Naive thymus-derived CD8-positive, alpha-beta T cell (primary cell): ENCODE results near the gene KIF18B. TPM values are rescaled to one million over a fixed set of nuclear protein-coding genes. Genes with fewer than 3 reads are reported as not detected.
A peak's percentile ranks its signal among the peaks of the same experiment; 100 is the strongest.

ENCODE experiments used
- ATAC-seq, 2 donors: fragments of 150-1000 bp; cut with Tn5 transposase in 1 of 2; sonication (Bioruptor Pico), chemical (Tn5 transposase) in 1 of 2; 1 replicate in 1 of 2; 2 replicates in 1 of 2; pipeline ENCODE4 v1.10.0; 2021; ENCODE audit warnings: mild to moderate bottlenecking in 2 of 2, moderate library complexity in 2 of 2
- POLR2A ChIA-PET: fragments of 350-600 bp; sonication (Branson Sonifier 250); formaldehyde crosslinking; loops from one replicate; lab custom pipeline; 2021; ENCODE audit warnings: antibody characterized with exemption; lab: Charles Lee
- DNase-seq, 10 donors: peaks; one replicate each; pipeline versions ENCODE4 v3.0.0 to v3.0.0-alpha.2; 2020 to 2022
- H3K27ac Mint-ChIP-seq, 10 donors: one replicate each; pipeline ENCODE4 v1.8.0; 2020 to 2022; ENCODE audit warnings: mild to moderate bottlenecking in 10 of 10, mixed read lengths in 10 of 10, moderate library complexity in 4 of 10, inconsistent platforms in 1 of 10
- H3K27me3 Mint-ChIP-seq, 5 donors: one replicate each; pipeline ENCODE4 v1.8.0; 2021 to 2022; ENCODE audit warnings: mixed read lengths in 5 of 5
- H3K36me3 Mint-ChIP-seq, 3 donors: one replicate each; pipeline ENCODE4 v1.8.0; 2020 to 2022; ENCODE audit warnings: mixed read lengths in 3 of 3, mild to moderate bottlenecking in 2 of 3, inconsistent platforms in 1 of 3
- H3K4me1 Mint-ChIP-seq, 4 donors: one replicate each; pipeline ENCODE4 v1.8.0; 2021 to 2022; ENCODE audit warnings: mixed read lengths in 4 of 4
- H3K4me3 Mint-ChIP-seq, 10 donors: one replicate each; pipeline ENCODE4 v1.8.0; 2020 to 2022; ENCODE audit warnings: mild to moderate bottlenecking in 10 of 10, mixed read lengths in 10 of 10, moderate library complexity in 6 of 10, inconsistent platforms in 1 of 10
- H3K9me3 Mint-ChIP-seq, 9 donors: one replicate each; pipeline ENCODE4 v1.8.0; 2020 to 2022; ENCODE audit warnings: mixed read lengths in 9 of 9, mild to moderate bottlenecking in 3 of 9, inconsistent platforms in 1 of 9, moderate library complexity in 1 of 9
- polyA plus RNA-seq, 3 donors: library from polyadenylated mRNA; unstranded; fragments of 300-500 nt; fragmentation: Illumina TruSeq; gene quantifications; one replicate each; pipeline ENCODE4 v1.2.3, GENCODE V29; 2021
- total RNA-seq, 8 experiments: library from RNA in 2 of 8; stranded (reverse) in 2 of 8; gene quantifications; one replicate each; pipeline ENCODE4 v1.2.3 and lab custom pipeline; 2021 to 2026

The KIF18B gene
- total and polyA plus RNA-seq, 5 experiments from 2014 or later: not detected

DNA sequence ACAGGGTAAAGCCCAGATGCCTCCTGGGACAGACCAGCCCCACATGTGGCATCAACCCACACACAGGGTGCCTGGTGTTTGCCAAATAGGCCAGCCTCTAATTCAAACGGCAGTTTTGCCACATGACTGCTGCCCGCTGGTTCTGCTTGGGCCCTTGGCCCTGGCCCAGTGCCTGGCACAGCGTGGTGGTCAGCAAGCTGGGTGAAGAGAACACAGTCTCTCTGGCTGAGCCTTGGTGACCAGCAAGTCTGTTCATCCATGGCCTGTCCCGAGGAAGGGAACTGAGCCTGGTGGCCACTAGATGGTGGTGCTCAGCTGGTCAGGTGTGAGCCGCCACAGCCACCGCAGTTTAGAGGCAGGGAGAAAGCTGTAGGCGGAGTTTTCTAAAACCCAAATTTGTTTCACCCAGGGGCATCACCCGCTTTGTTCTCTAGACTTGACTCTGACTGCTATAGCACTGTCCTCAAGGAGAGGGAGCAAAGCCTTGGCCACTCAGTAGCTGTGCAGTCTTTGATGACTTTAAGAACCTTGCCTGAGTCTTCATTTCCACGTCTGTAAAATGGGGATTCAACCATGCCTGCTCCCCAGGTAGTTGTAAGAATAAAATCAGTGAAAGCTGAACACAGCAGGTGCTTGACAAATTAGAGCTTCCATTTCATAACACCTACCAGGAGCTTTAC, 27.5 kb downstream of the KIF18B start:
- H3K27me3 Mint-ChIP-seq: peaks cover 1 to 36% (median 13%) of the 10 kb centered on the region in 5 donors
- H3K4me3 Mint-ChIP-seq: peak overlapping the region in 1 of 10 donors; percentile 22
- POLR2A ChIA-PET: interaction anchor here (0.6 to 1.0 kb wide), 3 partner anchors 129 to 228 kb away, joined by 3 to 6 read pairs (median 3); partner anchors contain the start of genes ACBD4 and HEXIM1
- H3K36me3 Mint-ChIP-seq: no peaks in the 10 kb centered on the region
- peak overlapping the region in 1 of 10 donors; percentile 21 for H3K27ac Mint-ChIP-seq
- DNase-seq (peak in 9 of 10 donors; percentile 27 to 78 (median 48)), ATAC-seq (peak; percentile 89 to 98)
- H3K4me1 Mint-ChIP-seq: no peaks in the 10 kb centered on the region
- H3K9me3 Mint-ChIP-seq: no peaks in the 10 kb centered on the region

DNA sequence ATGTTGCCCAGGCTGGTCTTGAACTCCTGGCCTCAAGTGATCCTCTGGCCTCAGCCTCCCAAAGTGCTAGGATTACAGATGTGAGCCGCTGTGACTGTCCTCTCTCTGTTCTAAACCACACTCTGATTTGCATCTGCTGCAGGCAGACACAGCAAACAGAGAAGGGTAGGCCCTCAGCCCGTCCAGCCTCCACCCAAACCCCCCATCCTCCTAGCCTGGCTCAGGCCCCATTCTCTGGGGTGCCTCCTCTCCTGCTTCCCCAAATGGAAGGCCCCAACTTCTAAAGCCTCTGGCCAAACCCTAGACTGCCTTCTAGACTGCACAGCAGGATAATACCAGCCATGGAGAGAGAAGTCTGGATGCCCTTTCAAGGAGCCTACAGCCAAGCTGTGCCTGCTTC, 28.2 kb downstream of the KIF18B start:
- Mint-ChIP-seq H3K4me1 (no peaks in the 10 kb centered on the region), H3K27me3 (peaks cover 1 to 42% (median 13%) of the 10 kb centered on the region in 5 donors), H3K27ac (no peak overlapping the region), H3K36me3 (no peaks in the 10 kb centered on the region), H3K9me3 (no peaks in the 10 kb centered on the region), H3K4me3 (no peak overlapping the region)
- DNase-seq: peak in 1 of 10 donors; percentile 8
- POLR2A ChIA-PET: interaction anchor here (0.6 to 1.0 kb wide), 2 partner anchors 130 to 229 kb away, joined by 3 to 6 read pairs; partner anchors contain the start of gene HEXIM1
- no peak for ATAC-seq

DNA sequence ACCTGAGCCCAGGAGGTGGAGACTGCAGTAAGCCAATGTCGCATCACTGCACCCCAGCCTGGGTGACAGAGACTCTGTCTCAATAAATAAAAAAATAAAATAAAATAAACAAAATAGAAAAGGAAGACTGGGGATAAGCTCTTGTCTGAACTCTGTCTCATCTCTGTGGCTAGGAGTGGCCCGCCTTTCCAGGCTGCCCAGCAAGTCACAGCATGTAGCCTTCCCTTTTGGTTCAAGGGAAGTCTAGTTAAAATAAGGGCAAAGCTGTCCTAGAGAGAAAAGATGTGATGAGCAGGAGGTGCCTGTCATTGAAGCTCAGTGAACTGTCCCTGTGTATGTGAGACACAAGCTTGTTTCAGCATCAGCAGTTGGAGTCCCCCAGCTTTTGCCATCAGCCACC, 29.6 kb downstream of the KIF18B start:
- Mint-ChIP-seq H3K27me3 (peaks cover 3 to 56% (median 17%) of the 10 kb centered on the region in 5 donors), H3K4me3 (no peak overlapping the region), H3K27ac (peak overlapping the region in 1 of 10 donors; percentile 43), H3K9me3 (no peaks in the 10 kb centered on the region), H3K36me3 (no peaks in the 10 kb centered on the region), H3K4me1 (peaks cover 0 to 6% (median under 1%) of the 10 kb centered on the region in 4 donors)
- DNase-seq (peak in 1 of 10 donors; percentile 30), ATAC-seq (no peak)
- POLR2A ChIA-PET: no interaction called here

DNA sequence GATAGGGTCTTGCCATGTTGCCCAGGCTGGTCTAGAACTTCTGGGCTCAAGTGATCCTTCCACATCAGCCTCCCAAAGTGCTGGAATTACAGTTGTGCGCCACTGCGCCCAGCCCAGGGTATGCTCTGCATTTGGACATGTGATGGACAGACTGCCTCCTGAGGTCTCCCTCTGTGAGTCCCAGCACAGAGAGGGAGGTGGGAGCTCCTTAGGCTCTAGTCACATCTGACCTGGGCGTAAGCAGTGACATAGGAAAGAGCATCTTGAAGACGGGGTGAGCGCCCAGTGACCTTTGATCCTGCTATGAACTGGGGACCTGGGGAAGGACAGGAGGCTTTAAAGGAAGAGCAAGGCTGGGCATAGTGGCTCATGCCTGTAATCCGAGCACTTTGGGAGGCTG, 30.1 kb downstream of the KIF18B start:
- H3K27ac Mint-ChIP-seq: peak overlapping the region in 1 of 10 donors; percentile 41
- no peak for DNase-seq
- POLR2A ChIA-PET: no interaction called here
- peaks cover under 1 to 10% (median 1%) of the 10 kb centered on the region in 4 donors for H3K4me1 Mint-ChIP-seq
- no peak overlapping the region for H3K4me3 Mint-ChIP-seq
- no peaks in the 10 kb centered on the region for H3K36me3 Mint-ChIP-seq
- H3K9me3 Mint-ChIP-seq: no peaks in the 10 kb centered on the region
- H3K27me3 Mint-ChIP-seq: peaks cover 5 to 61% (median 21%) of the 10 kb centered on the region in 5 donors
- no peak for ATAC-seq

DNA sequence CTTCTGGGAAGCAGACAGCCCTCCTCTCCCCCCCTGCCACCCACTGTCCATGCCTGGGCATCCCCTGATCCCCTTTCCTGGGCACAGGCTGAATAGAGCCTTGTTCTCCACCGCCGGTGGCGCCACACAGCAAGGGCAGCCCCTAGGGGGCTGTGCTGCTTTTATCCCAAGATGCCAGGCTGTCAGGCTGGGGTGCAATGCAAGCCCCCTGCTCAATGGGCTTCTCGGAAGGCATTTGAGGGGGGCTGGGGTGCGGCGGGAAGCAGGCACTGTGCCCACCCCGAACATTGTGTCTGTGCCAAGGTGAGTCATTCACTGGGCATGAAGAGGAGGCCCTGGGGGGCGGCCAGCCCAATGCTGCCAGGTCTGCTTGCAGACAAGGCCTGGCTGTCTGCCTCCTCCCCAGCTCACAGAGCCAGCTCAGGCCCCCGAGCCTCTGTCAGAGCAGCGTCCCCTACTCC, 30.8 kb downstream of the KIF18B start:
- peak in 1 of 10 donors; percentile 57 for DNase-seq
- ATAC-seq: no peak
- H3K9me3 Mint-ChIP-seq: no peaks in the 10 kb centered on the region
- peaks cover 2 to 12% (median 3%) of the 10 kb centered on the region in 4 donors for H3K4me1 Mint-ChIP-seq
- H3K4me3 Mint-ChIP-seq: no peak overlapping the region
- no peak overlapping the region for H3K27ac Mint-ChIP-seq
- H3K27me3 Mint-ChIP-seq: peaks cover 7 to 67% (median 23%) of the 10 kb centered on the region in 5 donors
- POLR2A ChIA-PET: no interaction called here
- H3K36me3 Mint-ChIP-seq: no peaks in the 10 kb centered on the region

DNA sequence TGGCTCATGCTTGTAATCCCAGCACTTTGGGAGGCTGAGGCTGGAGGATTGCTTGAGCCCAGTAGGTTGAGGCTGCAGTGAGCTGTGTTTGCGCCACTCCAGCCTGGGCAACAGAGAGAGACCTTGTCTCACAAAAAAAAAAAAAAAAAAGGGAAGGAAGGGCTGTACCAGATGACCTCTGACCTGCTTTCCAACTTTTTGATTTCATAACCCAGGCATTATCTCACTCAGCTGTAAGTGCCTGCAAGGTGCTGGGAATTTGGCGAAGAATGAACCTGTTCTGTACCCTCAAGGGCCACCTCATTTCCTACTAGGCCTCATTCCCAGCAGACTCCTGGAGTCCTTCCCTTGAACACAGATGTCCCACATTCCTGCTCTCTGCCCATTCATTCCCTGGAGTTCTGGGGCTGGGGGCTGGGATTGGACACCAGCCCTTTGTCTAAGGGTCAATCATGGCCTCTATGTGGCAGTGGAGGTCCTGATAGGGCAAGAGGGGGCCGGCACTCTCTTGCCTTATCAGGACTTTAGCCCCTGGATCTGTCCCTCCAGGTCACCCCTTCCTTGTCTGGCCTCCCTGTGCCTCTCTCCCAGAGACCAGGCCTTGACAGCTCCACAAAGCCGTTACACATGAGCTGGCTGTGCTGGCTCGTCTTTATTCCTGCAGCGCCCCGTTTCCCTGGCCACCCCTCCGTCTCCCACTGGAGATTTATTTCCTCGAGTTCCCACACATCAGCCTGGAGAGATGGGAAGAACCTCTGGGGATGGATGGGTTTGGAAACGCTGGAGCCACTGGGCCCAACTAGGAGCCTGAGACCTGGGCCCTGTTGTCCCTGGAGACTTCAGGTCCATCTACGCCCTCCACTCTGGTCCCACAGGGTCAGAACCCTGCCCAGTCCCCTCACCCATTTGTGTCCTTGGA, 31.5 kb downstream of the KIF18B start:
- Mint-ChIP-seq H3K27me3 (peaks cover 7 to 66% (median 23%) of the 10 kb centered on the region in 5 donors), H3K4me1 (peaks cover 3 to 12% (median 4%) of the 10 kb centered on the region in 4 donors), H3K36me3 (no peaks in the 10 kb centered on the region), H3K4me3 (no peak overlapping the region), H3K9me3 (no peaks in the 10 kb centered on the region), H3K27ac (peak overlapping the region in 1 of 10 donors; percentile 37)
- POLR2A ChIA-PET: no interaction called here
- peak in 1 of 10 donors; percentile 58 for DNase-seq
- ATAC-seq: no peak

DNA sequence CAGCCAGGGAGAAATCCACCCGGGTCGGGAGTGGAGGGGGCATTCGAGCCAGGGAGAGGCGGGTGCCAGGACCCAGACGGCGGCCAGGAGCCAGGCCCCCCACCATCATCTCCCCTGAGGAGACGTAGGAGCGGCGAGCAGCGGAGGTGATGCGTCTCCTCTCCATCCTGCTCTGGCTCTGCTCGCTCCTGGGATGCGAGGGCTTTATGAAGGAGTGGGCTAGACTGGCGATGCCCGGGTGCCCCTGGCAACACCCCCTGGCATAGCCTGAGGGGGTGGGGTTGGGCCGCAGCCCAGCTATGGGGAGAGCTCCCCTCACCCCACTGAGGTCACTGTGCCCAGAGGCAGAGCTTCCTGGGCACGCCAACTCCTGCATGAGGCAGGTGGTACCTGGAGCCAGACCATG, 32.2 kb downstream of the KIF18B start, which contains the start of gene GFAP:
Gene GFAP, minus strand, starts transcription at position 180 of the 406 bp plus-strand sequence. Its CDS starts 14 bp downstream, at position 166.
- Mint-ChIP-seq H3K27me3 (peaks cover 14 to 66% (median 25%) of the 10 kb centered on the region in 5 donors), H3K36me3 (no peaks in the 10 kb centered on the region), H3K4me3 (no peak within 1 kb of the TSS), H3K27ac (peak within 1 kb of the TSS in 2 of 10 donors; percentile 14 to 37), H3K9me3 (no peaks in the 10 kb centered on the region), H3K4me1 (peaks cover 7 to 12% (median 8%) of the 10 kb centered on the region in 4 donors)
- DNase-seq (peak in 1 of 10 donors; percentile 52), ATAC-seq (no peak)
- POLR2A ChIA-PET: no interaction called here

DNA sequence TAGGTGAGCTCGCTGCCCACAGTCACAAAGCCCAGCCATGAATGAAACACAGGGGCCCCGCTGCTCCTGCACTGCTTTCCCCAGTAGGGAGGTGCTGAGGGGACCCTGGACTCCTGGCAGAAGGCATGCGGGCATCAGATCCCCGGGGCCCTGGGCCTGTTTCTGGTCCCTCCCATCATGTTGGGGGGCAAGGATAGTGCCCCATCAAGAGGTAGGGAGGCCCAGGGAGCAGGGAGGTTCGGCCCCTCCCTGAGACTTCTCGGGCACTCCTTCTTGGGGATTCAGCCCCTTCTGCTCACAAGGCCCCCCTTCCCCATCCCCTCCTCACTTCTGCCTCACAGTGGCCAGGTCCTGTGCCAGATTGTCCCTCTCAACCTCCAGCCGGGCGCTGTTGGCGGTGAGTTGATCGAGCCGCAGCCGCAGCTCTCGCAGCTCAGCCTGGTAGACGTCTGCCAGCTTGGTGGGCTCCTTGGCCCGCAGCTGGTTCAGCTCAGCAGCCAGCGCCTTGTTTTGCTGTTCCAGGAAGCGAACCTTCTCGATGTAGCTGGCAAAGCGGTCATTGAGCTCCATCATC, 32.8 kb downstream of the KIF18B start:
- ATAC-seq: no peak
- POLR2A ChIA-PET: no interaction called here
- peak in 1 of 10 donors; percentile 42 for DNase-seq

DNA sequence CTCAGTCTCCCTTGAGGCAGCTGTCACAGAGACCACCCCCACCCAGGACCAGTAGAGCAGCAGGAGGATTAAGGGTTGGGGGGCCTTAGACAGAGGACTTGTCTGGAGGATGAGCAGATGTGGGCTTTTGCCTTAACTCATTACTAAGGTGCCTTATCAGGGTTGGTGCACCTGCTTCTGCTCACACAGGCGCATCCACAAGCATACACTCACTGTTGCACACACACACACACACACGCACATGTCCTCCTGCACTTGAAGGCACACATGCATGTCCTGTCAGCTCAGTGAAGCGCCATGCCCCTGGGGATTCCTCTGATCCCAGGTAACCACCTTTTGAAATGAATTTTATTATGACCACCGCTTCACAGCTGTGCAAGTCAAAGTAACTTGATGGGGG, 33.4 kb downstream of the KIF18B start:
- POLR2A ChIA-PET: no interaction called here
- Mint-ChIP-seq H3K4me3 (no peak overlapping the region), H3K9me3 (no peaks in the 10 kb centered on the region), H3K27ac (no peak overlapping the region), H3K4me1 (peaks cover 7 to 12% (median 8%) of the 10 kb centered on the region in 4 donors), H3K36me3 (no peaks in the 10 kb centered on the region), H3K27me3 (peaks cover 14 to 65% (median 25%) of the 10 kb centered on the region in 5 donors)
- DNase-seq: peak in 1 of 10 donors; percentile 11
- no peak for ATAC-seq

More for the DNA sequence above, 32.8 kb downstream of the KIF18B start:
- H3K4me3 Mint-ChIP-seq: no peak overlapping the region
- peak overlapping the region in 1 of 10 donors; percentile 14 for H3K27ac Mint-ChIP-seq
- H3K9me3 Mint-ChIP-seq: no peaks in the 10 kb centered on the region
- peaks cover 14 to 65% (median 25%) of the 10 kb centered on the region in 5 donors for H3K27me3 Mint-ChIP-seq
- H3K36me3 Mint-ChIP-seq: no peaks in the 10 kb centered on the region
- peaks cover 7 to 12% (median 8%) of the 10 kb centered on the region in 4 donors for H3K4me1 Mint-ChIP-seq

DNA sequence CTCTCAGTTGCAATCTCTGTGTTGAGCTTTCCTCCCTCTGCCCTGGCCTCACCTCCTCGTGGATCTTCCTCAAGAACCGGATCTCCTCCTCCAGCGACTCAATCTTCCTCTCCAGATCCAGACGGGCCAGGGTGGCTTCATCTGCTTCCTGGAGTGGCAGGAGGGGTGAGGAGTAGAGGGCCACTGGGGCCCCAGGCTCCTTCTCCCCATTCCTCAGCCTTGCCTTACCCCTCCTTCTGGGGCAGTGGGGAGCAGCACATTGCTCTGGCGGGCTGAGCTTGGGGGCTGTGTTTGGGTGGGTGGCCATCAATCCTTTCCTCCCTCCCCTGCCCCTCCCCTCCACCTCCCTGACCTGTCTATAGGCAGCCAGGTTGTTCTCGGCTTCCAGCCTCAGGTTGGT, 33.9 kb downstream of the KIF18B start:
- POLR2A ChIA-PET: no interaction called here

DNA sequence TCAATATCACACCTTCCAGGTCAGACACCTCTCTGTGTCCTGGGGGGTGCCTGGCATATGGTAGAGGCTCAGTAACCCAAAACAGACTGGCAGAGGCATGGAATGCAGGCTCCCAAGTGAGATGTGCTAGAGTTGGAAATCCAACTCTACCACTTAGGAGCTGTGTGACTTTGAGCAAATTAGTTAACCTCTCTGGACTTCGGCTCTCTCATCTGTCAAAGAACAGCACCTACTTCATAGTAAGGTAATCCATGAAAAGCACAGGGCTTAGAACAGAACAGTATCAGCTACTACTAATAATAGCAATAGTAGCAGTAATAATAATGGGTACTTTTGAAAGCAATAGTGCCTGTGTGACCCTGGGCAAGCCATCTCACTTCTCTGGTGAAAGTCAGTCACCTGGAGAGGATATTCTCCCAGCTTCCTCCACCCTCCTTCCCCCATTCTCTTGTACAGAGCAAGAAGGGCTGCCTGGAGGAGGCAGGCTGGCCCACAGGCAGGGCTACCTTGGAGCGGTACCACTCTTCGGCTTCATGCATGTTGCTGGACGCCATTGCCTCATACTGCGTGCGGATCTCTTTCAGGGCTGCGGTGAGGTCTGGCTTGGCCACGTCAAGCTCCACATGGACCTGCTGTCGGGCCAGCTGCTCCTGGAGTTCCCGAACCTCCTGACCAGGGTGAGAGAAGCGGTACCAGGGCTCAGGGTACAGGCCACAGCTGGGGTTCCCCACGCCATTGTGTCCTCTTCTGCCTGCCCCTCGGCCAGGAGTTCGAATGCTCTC, 34.6 kb downstream of the KIF18B start:
- peaks cover 7 to 12% (median 8%) of the 10 kb centered on the region in 4 donors for H3K4me1 Mint-ChIP-seq
- DNase-seq (no peak), ATAC-seq (no peak)
- no peaks in the 10 kb centered on the region for H3K36me3 Mint-ChIP-seq
- H3K27ac Mint-ChIP-seq: no peak overlapping the region
- POLR2A ChIA-PET: no interaction called here
- H3K9me3 Mint-ChIP-seq: no peaks in the 10 kb centered on the region
- peaks cover 15 to 74% (median 26%) of the 10 kb centered on the region in 5 donors for H3K27me3 Mint-ChIP-seq
- peak overlapping the region in 5 of 10 donors; percentile 25 to 54 (median 37) for H3K4me3 Mint-ChIP-seq

More for the DNA sequence above, 33.9 kb downstream of the KIF18B start:
- peaks cover 7 to 12% (median 8%) of the 10 kb centered on the region in 4 donors for H3K4me1 Mint-ChIP-seq
- ATAC-seq (no peak), DNase-seq (no peak)
- H3K4me3 Mint-ChIP-seq: no peak overlapping the region
- H3K36me3 Mint-ChIP-seq: no peaks in the 10 kb centered on the region
- H3K27me3 Mint-ChIP-seq: peaks cover 14 to 69% (median 25%) of the 10 kb centered on the region in 5 donors
- no peak overlapping the region for H3K27ac Mint-ChIP-seq
- no peaks in the 10 kb centered on the region for H3K9me3 Mint-ChIP-seq
